HG03571 (cell line): ENCODE results near the gene CDH12.
"Not testable (repeated sequence)": the region's sequence is repeated elsewhere in the genome, so short reads cannot be mapped to it uniquely, and the experiment has no call there.

Experiments used
- ATAC-seq: cut with Tn5 transposase; IDR thresholded peaks from one replicate; pipeline ENCODE4 v1.9.1; 2021; ENCODE audit not compliant: unreplicated experiment

Gene CDH12

GRCh38 chr5:22662391-22662790 lies 190.8 kb downstream of the CDH12 start:
- ATAC-seq = no peak

GRCh38 chr5:22651355-22651754 lies 201.8 kb downstream of the CDH12 start:
- ATAC-seq = no peak

- ATAC-seq = no peak
Measured at GRCh38 chr5:22650511-22650910, 202.6 kb downstream of the CDH12 start.

DNA sequence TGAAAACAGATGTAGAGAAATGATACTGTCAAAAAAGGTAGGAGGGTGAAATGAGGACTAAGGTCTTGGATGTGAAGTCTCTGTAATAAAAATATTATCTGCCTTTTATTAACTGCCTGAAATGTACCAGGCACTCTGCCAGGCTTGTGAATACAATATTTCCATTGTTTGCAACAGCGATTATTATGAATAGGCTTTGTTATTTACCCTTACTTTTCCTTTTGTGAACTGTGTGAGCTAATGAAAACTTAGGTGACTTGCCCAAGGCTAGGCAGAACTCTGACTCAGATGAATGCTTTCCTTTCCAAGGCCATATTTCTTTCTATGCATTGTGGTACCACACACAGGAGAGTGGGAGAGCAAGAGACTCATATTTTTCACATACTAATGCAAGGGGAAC lies 204.1 kb downstream of the CDH12 start:
- no peak for ATAC-seq

DNA sequence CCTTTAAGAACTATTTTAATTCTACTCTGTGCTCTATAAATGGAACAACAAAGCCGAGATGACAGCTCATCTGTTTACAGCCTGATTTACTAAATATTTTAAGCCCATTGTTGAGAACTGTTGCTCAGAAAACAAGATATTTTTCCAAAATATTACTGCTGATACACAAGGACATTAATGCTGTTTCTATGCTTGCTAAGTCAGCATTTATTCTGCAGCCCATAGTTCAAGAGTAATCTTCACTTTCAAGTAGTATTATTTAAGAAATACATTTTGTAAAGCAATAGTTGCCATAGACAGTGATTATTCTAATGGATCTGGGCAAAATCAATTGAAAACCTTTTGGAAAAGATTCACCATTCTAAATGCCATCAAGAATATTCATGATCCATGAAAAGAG lies 208.3 kb downstream of the CDH12 start:
- no peak for ATAC-seq

DNA sequence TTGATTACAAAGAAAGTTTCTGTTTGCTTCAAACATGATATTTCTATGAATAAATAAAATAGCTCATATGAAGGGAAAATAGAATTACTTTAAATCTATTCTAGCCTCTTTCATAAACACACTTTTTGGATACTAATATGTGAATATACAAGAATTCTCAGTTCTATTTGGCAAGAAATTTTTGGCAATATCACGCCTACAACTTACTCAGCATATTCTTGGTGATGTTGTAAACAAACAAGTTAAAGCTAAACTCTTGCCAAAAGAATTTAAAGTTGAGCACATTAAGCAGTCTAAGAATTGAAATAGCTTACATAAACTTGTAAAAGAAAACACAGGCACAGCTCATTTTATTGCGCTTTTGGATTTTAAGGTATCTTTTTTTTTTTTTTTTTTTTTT lies 209.8 kb downstream of the CDH12 start:
- no peak for ATAC-seq

- no peak for ATAC-seq
Measured at GRCh38 chr5:22631683-22632082, 221.5 kb downstream of the CDH12 start.

GRCh38 chr5:22627029-22627428 lies 226.1 kb downstream of the CDH12 start:
- ATAC-seq = no peak

GRCh38 chr5:22625451-22625850 lies 227.7 kb downstream of the CDH12 start:
- no peak for ATAC-seq

- ATAC-seq = no peak
Measured at GRCh38 chr5:22621084-22621483, 232.1 kb downstream of the CDH12 start.

DNA sequence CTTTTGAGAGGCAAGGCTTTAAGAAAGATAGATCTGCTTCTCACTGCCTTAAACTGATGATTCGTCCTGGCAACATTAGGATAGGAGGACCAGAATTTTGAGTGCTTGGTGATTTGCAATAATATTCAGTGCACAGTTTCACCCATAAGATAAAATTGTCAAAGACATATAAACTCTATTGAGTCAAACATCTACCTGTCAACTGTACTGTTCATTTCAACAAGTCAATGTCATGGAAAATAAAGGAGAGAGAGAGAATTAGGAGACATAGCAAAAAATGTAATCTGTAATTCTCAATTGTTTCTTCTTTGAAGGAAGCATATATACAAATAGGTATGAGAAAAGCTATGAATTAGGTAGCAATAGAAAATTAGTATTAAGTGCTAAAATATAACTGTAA lies 237.2 kb downstream of the CDH12 start:
- ATAC-seq = no peak

DNA sequence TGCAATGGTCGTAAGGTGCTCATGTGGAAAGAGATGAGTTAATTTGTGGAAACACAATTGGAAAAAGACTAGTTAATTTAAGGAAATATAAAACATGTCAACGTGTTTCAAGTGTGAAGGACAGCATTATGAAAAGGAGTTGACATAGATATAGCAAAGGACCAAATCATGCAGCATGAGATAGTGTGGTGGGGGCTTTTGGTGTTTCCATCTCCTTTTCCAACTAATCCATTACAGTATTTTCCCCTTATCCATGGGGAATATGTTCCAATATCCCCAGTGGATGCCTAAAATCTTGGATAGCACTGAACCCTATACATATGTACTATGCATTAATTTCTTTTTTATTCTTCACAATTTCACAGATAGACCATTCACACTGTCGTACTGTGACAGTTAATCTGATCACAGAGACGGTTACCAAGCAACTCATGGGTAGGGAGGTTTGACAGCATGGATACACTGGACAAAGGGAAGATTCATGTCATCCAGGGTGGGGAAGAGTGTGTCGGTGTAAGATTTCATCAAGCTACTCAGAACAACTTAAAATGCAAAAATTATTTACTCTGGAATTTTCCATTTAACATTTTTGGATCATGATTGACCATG lies 238.6 kb downstream of the CDH12 start:
- ATAC-seq = no peak

DNA sequence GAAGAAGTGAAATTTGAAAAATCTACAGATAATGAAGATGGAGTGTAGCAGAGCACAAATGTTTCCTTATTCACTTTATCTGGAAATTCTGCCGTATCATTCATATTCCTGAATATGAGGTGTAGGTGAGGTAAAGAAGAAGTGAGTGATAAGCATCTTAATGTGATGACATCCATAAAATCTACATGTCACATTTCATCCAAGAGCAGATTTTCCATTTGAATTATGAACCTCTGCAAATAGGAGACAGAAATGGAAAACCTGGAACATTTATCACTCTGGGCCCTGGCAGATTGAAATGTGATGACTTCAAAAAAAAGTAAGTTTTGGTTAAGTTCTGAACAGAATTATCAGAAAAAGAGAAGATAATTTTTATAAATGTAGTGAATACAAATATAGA lies 240.2 kb downstream of the CDH12 start:
- no peak for ATAC-seq

GRCh38 chr5:22611327-22611726 lies 241.8 kb downstream of the CDH12 start:
- ATAC-seq = no peak

- not testable (repeated sequence) for ATAC-seq
Measured at GRCh38 chr5:22607498-22607897, 245.6 kb downstream of the CDH12 start.

DNA sequence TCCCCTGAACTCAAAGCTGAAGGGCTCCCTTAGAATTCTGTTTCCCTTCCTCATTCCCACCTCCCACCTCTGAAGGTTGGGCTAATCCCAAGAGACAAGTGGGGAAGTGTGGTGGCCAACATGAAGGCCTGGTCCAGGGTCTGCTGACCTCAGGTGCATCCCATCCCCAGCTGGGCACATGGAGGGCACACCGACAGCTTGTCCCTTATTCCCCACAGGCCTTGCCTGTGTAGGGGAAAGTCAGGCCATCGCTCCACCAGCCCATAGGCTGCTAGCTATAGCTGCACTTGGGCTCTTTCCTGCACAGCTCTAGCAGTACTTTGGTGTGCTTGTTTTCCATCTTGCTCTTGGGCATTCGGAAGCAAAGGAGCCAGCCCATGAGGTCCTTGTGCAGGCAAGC lies 247.7 kb downstream of the CDH12 start:
- ATAC-seq = no peak

GRCh38 chr5:22604711-22605110 lies 248.4 kb downstream of the CDH12 start:
- no peak for ATAC-seq

DNA sequence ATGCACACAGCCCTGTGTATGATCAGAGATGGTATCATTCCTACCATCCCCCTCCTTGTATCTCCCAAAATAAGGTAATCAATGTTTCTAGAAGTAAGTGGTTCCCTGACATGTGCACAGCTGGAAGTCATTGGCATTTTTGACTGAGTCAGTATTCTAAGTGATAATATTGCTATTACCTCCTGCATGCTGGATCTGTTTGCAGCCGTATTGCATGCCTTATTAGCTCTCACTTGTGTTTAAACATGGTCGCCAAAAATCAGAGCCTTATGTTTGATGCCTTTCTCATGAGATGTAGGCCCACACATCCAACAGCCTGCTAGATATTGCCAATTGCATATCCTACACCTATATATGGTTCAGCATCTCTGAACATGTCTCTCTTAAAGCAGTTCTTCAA lies 254.3 kb downstream of the CDH12 start:
- no peak for ATAC-seq

- no peak for ATAC-seq
Measured at GRCh38 chr5:22596404-22596970, 256.7 kb downstream of the CDH12 start.

DNA sequence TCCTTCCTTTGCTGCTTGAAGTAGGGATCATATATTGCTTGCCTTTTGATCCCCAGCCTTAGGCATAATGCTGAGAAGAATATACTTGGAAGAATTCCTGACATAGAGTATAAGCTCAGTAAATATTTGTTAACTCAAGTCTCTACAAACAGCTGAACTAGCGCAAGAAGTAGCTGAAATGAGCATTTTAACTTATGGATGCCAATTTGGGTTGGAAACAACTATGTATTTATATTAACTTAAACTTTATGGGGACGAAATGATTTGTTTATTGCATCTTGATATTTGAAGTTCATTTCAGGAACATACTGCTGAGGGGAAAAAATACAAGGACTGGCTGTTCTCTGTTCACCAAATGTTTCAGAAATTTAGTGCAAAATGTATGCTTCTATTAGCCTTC lies 258.7 kb downstream of the CDH12 start:
- no peak for ATAC-seq

DNA sequence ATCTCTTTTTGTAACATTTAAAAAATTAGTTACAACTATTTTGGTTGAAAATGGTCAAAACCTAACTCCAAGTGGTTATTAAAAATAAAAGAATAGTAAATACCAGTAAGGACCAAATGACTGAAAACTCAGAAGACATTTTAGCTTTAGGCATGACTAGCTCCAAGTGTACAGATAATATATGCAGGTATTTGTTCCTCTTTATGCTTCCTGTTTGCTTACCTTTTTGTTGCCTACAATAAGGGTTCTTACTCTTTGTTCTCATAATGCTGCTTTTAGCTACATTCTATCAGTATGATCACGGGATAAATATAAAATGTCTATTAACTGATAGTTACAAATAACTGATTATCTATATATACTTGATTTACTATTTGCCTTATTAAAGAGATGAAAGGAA lies 259.6 kb downstream of the CDH12 start:
- peak; percentile 88 for ATAC-seq

DNA sequence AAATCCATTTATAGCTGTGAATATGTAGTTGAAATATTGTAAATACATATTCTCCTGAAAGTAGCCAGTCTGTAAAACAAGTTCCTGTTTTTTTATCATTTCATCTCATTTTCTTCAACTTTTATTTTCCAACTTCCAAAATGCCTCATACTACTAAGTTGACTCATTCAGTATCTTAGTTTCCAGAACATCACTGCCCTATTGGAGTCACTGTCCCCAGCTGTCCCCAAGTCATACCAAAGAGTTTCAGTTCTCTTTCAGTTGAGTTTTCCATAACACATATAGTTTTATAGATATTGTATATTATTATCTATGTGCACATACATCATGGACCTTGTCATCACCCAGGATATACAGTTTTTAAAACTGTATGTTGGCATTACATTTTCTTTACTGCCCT lies 261.7 kb downstream of the CDH12 start:
- ATAC-seq = no peak

DNA sequence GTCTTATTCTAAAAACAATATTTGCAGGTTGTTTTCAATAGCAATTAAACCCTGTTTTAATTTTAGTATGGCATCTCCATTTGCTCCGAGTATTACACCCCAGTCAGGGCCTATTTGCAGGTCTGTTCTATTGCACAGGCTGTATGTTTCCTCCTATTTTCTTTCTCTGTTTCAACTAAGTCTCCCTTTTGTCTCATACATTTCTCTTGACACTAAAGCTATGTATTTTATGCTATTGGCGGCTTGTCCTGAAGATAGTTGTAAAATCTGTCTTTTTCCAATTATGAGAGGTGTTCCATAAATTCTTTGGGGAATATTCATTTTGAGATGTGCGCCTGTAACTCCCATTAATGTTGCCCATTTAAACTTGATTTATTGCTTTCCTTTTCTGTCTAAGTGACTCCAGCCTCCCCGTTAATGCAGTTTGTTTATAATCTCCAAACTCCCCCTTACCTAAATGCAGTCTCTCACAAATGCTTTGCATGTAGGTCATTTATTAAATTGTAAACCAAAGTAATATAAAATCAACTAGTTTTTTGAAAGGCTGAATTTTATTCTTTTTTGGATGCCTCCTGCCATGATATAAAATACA lies 262.4 kb downstream of the CDH12 start:
- no peak for ATAC-seq
